Stimulated activated CD8-positive, alpha-beta memory T cell treated with anti-CD3 and anti-CD28 coated beads, Interleukin-4, amount 100 ng/mL, for 4 hours (primary cell): ENCODE data around the gene SLC39A9.
"Not testable (repeated sequence)": the region's sequence is repeated elsewhere in the genome, so short reads cannot be mapped to it uniquely, and the experiment has no call there.

Source experiments
- DNase-seq, 2 donors: peaks; one replicate each; pipeline ENCODE4 v3.0.0-alpha.2; 2020; ENCODE audit warnings: low read depth in 2 of 2, low spot score in 1 of 2

Gene SLC39A9

GRCh38 chr14:69498286-69498685 lies 99.8 kb downstream of the SLC39A9 start:
- not testable (repeated sequence) for DNase-seq

- no peak for DNase-seq
Measured at GRCh38 chr14:69499436-69499835, 100.9 kb downstream of the SLC39A9 start.

GRCh38 chr14:69500096-69500495 lies 101.6 kb downstream of the SLC39A9 start:
- DNase-seq = no peak

GRCh38 chr14:69500736-69501135 lies 102.2 kb downstream of the SLC39A9 start:
- no peak for DNase-seq

- DNase-seq = no peak
Measured at GRCh38 chr14:69501423-69501838, 102.9 kb downstream of the SLC39A9 start.

- DNase-seq = no peak
Measured at GRCh38 chr14:69504775-69505174, 106.3 kb downstream of the SLC39A9 start.

- DNase-seq = no peak
Measured at GRCh38 chr14:69505338-69506240, 107.1 kb downstream of the SLC39A9 start.

GRCh38 chr14:69506241-69506595 lies 107.7 kb downstream of the SLC39A9 start:
- DNase-seq = no peak
